ENCODE data around the gene SPATA32. TPM values are rescaled to one million over a fixed set of nuclear protein-coding genes. Genes with fewer than 3 reads are reported as not detected.

The SPATA32 gene
- total and polyA plus RNA-seq, 11 donors = not detected

DNA sequence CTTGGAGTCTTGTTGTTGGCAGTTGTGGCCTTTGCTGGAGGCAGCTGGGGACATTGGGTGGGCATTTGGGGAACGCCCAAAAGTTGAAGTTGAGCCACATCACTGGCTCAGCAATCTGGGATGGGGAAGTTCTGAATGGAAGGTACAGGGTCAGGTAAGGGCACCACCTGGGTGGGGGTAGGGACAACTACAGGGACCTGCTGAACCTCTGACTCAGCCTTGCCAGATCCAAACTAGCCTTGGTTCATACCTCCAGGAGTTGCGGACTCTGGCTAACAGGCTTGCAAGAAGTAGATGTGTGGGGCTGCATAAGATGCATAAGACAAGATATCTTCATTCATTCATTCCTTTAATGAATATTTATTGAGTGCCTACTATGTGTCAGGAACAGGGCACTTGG, 24.2 kb downstream of the SPATA32 start:
- Histone ChIP-seq H3K36me3 (peaks cover 0 to 92% (median 3%) of the 10 kb centered on the region in 9 donors), H3K27me3 (no peaks in the 10 kb centered on the region), H3K9me3 (no peaks in the 10 kb centered on the region), H3K4me3 (no peak overlapping the region), H3K27ac (no peak overlapping the region), H3K4me1 (peaks cover 0 to 15% (median 2%) of the 10 kb centered on the region in 12 donors)
- intact Hi-C loops (cut with DNase I) = no loop called here
- DNase-seq (no peak), ATAC-seq (no peak)
- WGBS, 4 donors = 94 to 100% (median 99%) methylated on average over 2 of the region's 2 CpGs
- TF ChIP-seq, protein P1, sequence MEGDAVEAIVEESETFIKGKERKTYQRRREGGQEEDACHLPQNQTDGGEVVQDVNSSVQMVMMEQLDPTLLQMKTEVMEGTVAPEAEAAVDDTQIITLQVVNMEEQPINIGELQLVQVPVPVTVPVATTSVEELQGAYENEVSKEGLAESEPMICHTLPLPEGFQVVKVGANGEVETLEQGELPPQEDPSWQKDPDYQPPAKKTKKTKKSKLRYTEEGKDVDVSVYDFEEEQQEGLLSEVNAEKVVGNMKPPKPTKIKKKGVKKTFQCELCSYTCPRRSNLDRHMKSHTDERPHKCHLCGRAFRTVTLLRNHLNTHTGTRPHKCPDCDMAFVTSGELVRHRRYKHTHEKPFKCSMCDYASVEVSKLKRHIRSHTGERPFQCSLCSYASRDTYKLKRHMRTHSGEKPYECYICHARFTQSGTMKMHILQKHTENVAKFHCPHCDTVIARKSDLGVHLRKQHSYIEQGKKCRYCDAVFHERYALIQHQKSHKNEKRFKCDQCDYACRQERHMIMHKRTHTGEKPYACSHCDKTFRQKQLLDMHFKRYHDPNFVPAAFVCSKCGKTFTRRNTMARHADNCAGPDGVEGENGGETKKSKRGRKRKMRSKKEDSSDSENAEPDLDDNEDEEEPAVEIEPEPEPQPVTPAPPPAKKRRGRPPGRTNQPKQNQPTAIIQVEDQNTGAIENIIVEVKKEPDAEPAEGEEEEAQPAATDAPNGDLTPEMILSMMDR (IDR thresholded peaks at IDR 0.05) = no peak
- TF ChIP-seq POLR2A (IDR thresholded peaks at IDR 0.05) = no peak

DNA sequence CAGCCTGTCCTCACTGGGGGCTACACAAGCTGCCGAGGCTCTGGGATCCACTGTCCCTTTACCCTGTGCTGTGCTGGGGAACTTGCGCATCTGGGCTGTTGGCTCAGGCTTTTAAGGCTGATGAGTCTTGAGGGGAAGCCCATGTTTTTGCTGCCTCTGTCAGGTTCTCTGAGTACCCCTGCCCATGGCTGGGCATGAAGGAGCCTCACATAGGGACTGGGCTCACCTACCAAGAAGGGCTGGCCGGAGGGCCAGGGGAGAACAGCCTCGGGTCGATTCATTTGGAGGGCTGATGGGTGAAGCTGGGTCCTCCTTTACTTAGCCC, 25.6 kb downstream of the SPATA32 start:
- Histone ChIP-seq H3K4me3 (no peak overlapping the region), H3K4me1 (peaks cover 0 to 26% (median 2%) of the 10 kb centered on the region in 12 donors), H3K36me3 (peaks cover 0 to 89% (median 3%) of the 10 kb centered on the region in 9 donors), H3K27me3 (no peaks in the 10 kb centered on the region), H3K27ac (no peak overlapping the region), H3K9me3 (no peaks in the 10 kb centered on the region)
- DNase-seq (no peak), ATAC-seq (no peak)
- 89 to 95% (median 90%) methylated on average over 3 to 5 of the region's 5 CpGs for WGBS, 4 donors
- intact Hi-C loops (cut with DNase I) = no loop called here
- TF ChIP-seq, protein P1 (IDR thresholded peaks at IDR 0.05) = no peak
- no peak for TF ChIP-seq POLR2A (IDR thresholded peaks at IDR 0.05)

GRCh38 chr17:45235416-45236281, 26.2 kb downstream of the SPATA32 start:
- Histone ChIP-seq H3K4me1 (peaks cover 0 to 32% (median 6%) of the 10 kb centered on the region in 12 donors), H3K27ac (peak overlapping the region in 1 of 12 donors; percentile 18), H3K27me3 (no peaks in the 10 kb centered on the region), H3K9me3 (no peaks in the 10 kb centered on the region), H3K4me3 (no peak overlapping the region), H3K36me3 (peaks cover 0 to 83% (median 3%) of the 10 kb centered on the region in 9 donors)
- TF ChIP-seq, protein P1 (IDR thresholded peaks at IDR 0.05) = peak; percentile 69 to 83 (median 77)
- no peak for TF ChIP-seq POLR2A (IDR thresholded peaks at IDR 0.05)
- intact Hi-C loops (cut with DNase I) = loop anchor here in 4 of 10 donors (1.0 to 2.0 kb wide), 3 partner anchors 12 to 16 kb away; partner anchors contain the start of gene FMNL1 (in 1 of the 4)
- 64 to 72% (median 68%) methylated on average over 20 of the region's 20 CpGs for WGBS, 4 donors
- ATAC-seq (peak; percentile 29 to 64 (median 47)), DNase-seq (peak in 4 of 5 donors; percentile 72 to 85 (median 78))

DNA sequence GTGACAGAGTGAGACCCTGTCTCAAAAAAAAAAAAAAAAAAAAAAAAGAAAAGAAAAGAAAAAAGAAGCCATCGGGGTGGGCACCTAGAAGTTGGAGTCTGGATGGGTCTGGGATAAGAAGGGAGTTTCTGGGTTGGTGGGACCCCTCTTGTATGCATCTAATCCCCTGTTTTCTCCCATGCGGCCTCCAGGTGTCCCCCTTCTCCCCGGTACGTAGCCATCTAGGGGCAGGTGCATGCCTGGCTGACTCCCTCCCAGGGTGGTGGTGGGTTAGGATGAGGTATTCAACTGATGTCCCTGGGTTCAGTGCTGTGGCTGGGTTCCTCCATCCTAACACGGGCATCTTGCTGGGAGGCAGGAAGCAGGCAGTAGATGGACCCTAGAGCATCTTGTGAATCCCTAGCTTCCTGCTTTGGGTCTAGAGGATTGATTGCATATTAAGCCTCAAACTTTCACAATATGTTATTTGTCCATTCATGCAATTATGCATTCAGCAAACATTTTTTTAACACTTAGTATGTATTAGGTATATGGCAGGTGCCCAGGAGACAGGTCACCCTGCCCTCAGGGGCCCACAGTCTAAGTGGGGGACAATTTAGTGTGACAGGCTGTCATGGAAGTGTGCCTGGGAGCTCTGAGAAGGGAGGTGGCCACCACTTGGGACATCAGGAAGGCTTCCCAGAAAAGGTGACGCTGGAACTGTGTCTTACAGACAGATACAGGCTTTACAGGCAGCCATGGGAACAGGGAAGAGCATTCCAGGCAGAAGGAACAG, 27.1 kb downstream of the SPATA32 start:
- no peak for DNase-seq
- H3K9me3 ChIP-seq = no peaks in the 10 kb centered on the region
- H3K4me1 ChIP-seq = peaks cover 0 to 37% (median 13%) of the 10 kb centered on the region in 12 donors
- no peak for ATAC-seq
- no peak for TF ChIP-seq POLR2A (IDR thresholded peaks at IDR 0.05)
- TF ChIP-seq, protein P1 (IDR thresholded peaks at IDR 0.05) = peak in 5 of 12 donors; percentile 14 to 32 (median 16)
- intact Hi-C loops (cut with DNase I) = loop anchor here in 4 of 10 donors (1.0 to 2.0 kb wide), 3 partner anchors 12 to 16 kb away; partner anchors contain the start of gene FMNL1 (in 1 of the 4)
- H3K27me3 ChIP-seq = no peaks in the 10 kb centered on the region
- H3K4me3 ChIP-seq = no peak overlapping the region
- peak overlapping the region in 1 of 12 donors; percentile 18 for H3K27ac ChIP-seq
- peaks cover 0 to 75% (median 3%) of the 10 kb centered on the region in 9 donors for H3K36me3 ChIP-seq
- 33 to 64% (median 50%) methylated on average over 5 to 6 of the region's 6 CpGs for WGBS, 4 donors
